ENCODE measurements around the gene PGAP1.

PGAP1 gene

GRCh38 chr2:196900843-196901242 lies 25.7 kb downstream of the PGAP1 start:
- in situ Hi-C loops (cut with MboI; ENCODE audit: low sequenced_read_pairs): no loop called here

- in situ Hi-C loops (cut with MboI; ENCODE audit: low sequenced_read_pairs): no loop called here
Observed at GRCh38 chr2:196899976-196900375, 26.5 kb downstream of the PGAP1 start.

- in situ Hi-C loops (cut with MboI; ENCODE audit: low sequenced_read_pairs): no loop called here
Observed at GRCh38 chr2:196891136-196891535, 35.4 kb downstream of the PGAP1 start.

- in situ Hi-C loops (cut with MboI; ENCODE audit: low sequenced_read_pairs): no loop called here
Observed at GRCh38 chr2:196887431-196887830, 39.1 kb downstream of the PGAP1 start.

GRCh38 chr2:196884368-196884767 lies 42.1 kb downstream of the PGAP1 start:
- in situ Hi-C loops (cut with MboI; ENCODE audit: low sequenced_read_pairs): no loop called here

GRCh38 chr2:196876364-196876763 lies 50.1 kb downstream of the PGAP1 start:
- in situ Hi-C loops (cut with MboI; ENCODE audit: low sequenced_read_pairs): no loop called here

- in situ Hi-C loops (cut with MboI; ENCODE audit: low sequenced_read_pairs): no loop called here
Observed at GRCh38 chr2:196875414-196875813, 51.1 kb downstream of the PGAP1 start.

GRCh38 chr2:196873511-196873910 lies 53.0 kb downstream of the PGAP1 start:
- in situ Hi-C loops (cut with MboI; ENCODE audit: low sequenced_read_pairs): no loop called here

GRCh38 chr2:196854629-196855028 lies 71.9 kb downstream of the PGAP1 start:
- in situ Hi-C loops (cut with MboI; ENCODE audit: low sequenced_read_pairs): no loop called here

- in situ Hi-C loops (cut with MboI; ENCODE audit: low sequenced_read_pairs): no loop called here
Observed at GRCh38 chr2:196853301-196854087, 73.0 kb downstream of the PGAP1 start.

GRCh38 chr2:196851088-196851487 lies 75.4 kb downstream of the PGAP1 start:
- in situ Hi-C loops (cut with MboI; ENCODE audit: low sequenced_read_pairs): no loop called here

- in situ Hi-C loops (cut with MboI; ENCODE audit: low sequenced_read_pairs): no loop called here
Observed at GRCh38 chr2:196849895-196850294, 76.6 kb downstream of the PGAP1 start.

GRCh38 chr2:196846295-196846694 lies 80.2 kb downstream of the PGAP1 start:
- in situ Hi-C loops (cut with MboI; ENCODE audit: low sequenced_read_pairs): no loop called here

GRCh38 chr2:196845371-196845770 lies 81.1 kb downstream of the PGAP1 start:
- in situ Hi-C loops (cut with MboI; ENCODE audit: low sequenced_read_pairs): no loop called here

- in situ Hi-C loops (cut with MboI; ENCODE audit: low sequenced_read_pairs): no loop called here
Observed at GRCh38 chr2:196840171-196840570, 86.3 kb downstream of the PGAP1 start.

- in situ Hi-C loops (cut with MboI; ENCODE audit: low sequenced_read_pairs): no loop called here
Observed at GRCh38 chr2:196839574-196839973, 86.9 kb downstream of the PGAP1 start.

GRCh38 chr2:196836440-196836839 lies 90.1 kb downstream of the PGAP1 start:
- in situ Hi-C loops (cut with MboI; ENCODE audit: low sequenced_read_pairs): no loop called here

- in situ Hi-C loops (cut with MboI; ENCODE audit: low sequenced_read_pairs): no loop called here
Observed at GRCh38 chr2:196830701-196831100, 95.8 kb downstream of the PGAP1 start.

GRCh38 chr2:196827356-196827755 lies 99.2 kb downstream of the PGAP1 start:
- in situ Hi-C loops (cut with MboI; ENCODE audit: low sequenced_read_pairs): no loop called here

GRCh38 chr2:196823750-196824522 lies 102.6 kb downstream of the PGAP1 start:
- in situ Hi-C loops (cut with MboI; ENCODE audit: low sequenced_read_pairs): no loop called here

GRCh38 chr2:196821195-196821594 lies 105.3 kb downstream of the PGAP1 start:
- in situ Hi-C loops (cut with MboI; ENCODE audit: low sequenced_read_pairs): no loop called here

- in situ Hi-C loops (cut with MboI; ENCODE audit: low sequenced_read_pairs): no loop called here
Observed at GRCh38 chr2:196809260-196809659, 117.2 kb downstream of the PGAP1 start, which contains the start of gene C2orf66. TSS of gene C2orf66 (minus strand) at chr2:196809355. CDS start at chr2:196809336, 19 bp downstream.

All from HL-60/S4 (cell line).